GM06990 (cell line): ENCODE results near the gene ELAVL3.
"Not testable (repeated sequence)": the region's sequence is repeated elsewhere in the genome, so short reads cannot be mapped to it uniquely, and the experiment has no call there.

ENCODE experiments used
- DNase-seq: peaks from one replicate; pipeline ENCODE4 v3.0.0-alpha.2; 2011; ENCODE audit not compliant: insufficient read length; ENCODE audit errors: extremely low read depth
- H3K27me3 ChIP-seq: replicated peaks from 2 replicates; pipeline ENCODE4 v1.6.0; 2011; ENCODE audit warnings: low read length; ENCODE audit not compliant: control insufficient read depth, insufficient read depth
- H3K36me3 ChIP-seq: 2 replicates; pipeline ENCODE4 v1.5.1; 2011; ENCODE audit warnings: low read length; ENCODE audit not compliant: control insufficient read depth, insufficient read depth
- H3K4me3 ChIP-seq: replicated peaks from 2 replicates; pipeline ENCODE4 v1.5.1; 2011; ENCODE audit warnings: low read depth, mild to moderate bottlenecking, control low read depth, low read length
- TF ChIP-seq, protein P1 (sequence below): IDR thresholded peaks from 2 replicates; pipeline ENCODE4 v1.5.1; 2011; ENCODE audit warnings: low read length, control low read depth, mild to moderate bottlenecking, inconsistent platforms; ENCODE audit not compliant: insufficient read depth, poor library complexity, severe bottlenecking

The ELAVL3 gene

DNA sequence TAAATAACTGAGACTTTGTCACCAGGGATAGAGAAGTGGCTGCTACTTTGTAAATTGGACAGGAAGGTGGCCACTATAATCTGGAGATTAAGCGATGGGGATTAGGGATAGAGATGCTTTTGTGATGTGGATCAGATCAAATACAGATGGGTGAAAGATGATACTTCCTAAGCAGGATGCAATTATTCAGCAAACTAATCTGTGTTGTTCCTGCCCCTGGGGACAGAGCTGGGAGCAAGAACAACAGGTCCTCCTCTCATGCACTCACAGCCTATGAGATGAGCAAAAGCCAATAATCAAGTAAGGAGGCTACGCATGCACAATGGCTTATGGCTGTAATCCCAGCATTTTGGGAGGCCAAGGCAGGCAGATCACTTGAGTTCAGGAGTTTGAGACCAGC is 66.3 kb downstream of the ELAVL3 start:
- TF ChIP-seq, protein P1, sequence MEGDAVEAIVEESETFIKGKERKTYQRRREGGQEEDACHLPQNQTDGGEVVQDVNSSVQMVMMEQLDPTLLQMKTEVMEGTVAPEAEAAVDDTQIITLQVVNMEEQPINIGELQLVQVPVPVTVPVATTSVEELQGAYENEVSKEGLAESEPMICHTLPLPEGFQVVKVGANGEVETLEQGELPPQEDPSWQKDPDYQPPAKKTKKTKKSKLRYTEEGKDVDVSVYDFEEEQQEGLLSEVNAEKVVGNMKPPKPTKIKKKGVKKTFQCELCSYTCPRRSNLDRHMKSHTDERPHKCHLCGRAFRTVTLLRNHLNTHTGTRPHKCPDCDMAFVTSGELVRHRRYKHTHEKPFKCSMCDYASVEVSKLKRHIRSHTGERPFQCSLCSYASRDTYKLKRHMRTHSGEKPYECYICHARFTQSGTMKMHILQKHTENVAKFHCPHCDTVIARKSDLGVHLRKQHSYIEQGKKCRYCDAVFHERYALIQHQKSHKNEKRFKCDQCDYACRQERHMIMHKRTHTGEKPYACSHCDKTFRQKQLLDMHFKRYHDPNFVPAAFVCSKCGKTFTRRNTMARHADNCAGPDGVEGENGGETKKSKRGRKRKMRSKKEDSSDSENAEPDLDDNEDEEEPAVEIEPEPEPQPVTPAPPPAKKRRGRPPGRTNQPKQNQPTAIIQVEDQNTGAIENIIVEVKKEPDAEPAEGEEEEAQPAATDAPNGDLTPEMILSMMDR = no peak
- Histone ChIP-seq H3K27me3 (no peaks in the 10 kb centered on the region; the same call in 1 of the 2 replicates), H3K36me3 (no peaks in the 10 kb centered on the region), H3K4me3 (no peak overlapping the region)
- DNase-seq = no peak

DNA sequence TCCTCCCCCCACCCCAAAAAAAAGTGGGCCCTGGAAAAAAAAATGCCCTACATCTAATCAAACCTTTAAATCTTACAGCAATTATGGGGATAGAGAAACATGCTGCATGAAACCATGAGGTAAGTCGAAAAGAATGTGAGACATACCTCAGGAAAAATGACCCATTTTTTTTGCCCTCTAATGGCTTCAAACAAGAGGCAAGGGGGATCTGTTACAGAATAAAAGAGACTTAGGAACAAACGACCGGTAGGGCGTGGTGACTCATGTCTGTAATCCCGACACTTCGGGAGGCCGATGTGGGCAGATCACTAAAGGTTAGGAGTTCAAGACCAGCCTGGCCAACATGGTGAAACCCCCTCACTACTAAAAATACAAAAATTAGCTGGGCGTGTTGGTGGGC is 70.2 kb downstream of the ELAVL3 start:
- H3K36me3 ChIP-seq = no peaks in the 10 kb centered on the region
- TF ChIP-seq, protein P1 = no peak
- H3K4me3 ChIP-seq = no peak overlapping the region
- H3K27me3 ChIP-seq = no peaks in the 10 kb centered on the region; the same call in 1 of the 2 replicates
- DNase-seq = no peak

DNA sequence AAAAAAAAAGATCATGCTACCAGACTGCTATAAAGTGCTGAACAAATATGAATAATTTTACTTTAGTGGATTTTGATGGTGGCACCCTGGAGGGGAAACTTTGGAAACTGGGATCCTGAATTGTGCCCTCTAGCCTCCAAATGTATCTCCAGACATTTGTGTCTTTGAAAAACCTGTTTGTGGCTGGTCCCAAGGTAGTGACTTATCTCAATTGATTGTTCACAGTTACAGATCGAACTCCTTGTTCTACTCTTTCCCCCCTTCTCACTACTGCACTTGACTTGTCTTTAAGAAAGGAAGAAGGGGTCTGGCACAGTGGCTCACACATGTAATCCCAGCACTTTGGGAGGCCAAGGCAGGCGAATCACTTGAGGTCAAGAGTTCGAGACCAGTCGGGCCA is 72.3 kb downstream of the ELAVL3 start:
- Histone ChIP-seq H3K27me3 (no peaks in the 10 kb centered on the region; the same call in 1 of the 2 replicates), H3K36me3 (no peaks in the 10 kb centered on the region), H3K4me3 (no peak overlapping the region)
- DNase-seq = no peak
- TF ChIP-seq, protein P1 = no peak

DNA sequence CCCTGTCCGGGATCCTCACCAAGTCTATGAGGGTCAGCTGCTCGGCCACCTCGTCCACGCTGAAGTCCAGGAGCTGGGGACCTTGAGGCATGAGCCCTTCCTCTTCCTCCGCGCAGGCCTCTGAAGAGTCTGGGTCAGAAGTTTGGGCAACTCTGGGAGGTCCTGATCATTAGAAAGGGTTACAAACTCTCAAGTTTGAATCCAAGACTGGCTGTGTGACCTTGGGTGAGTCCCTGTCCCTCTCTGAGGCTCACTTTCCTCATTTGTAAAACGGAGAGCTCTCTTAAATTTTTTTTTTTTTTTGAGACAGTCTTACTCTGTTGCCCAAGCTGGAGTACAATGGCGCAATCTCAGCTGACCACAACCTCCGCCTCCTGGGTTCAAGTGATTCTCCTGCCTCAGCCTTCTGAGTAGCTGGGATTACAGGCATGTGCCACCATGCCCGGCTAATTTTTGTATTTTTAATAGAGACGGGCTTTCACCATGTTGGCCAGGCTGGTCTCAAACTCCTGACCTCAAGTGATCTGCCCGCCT is 74.1 kb downstream of the ELAVL3 start:
- DNase-seq, H3K27me3 ChIP-seq, H3K4me3 ChIP-seq, H3K36me3 ChIP-seq: not testable (repeated sequence)

DNA sequence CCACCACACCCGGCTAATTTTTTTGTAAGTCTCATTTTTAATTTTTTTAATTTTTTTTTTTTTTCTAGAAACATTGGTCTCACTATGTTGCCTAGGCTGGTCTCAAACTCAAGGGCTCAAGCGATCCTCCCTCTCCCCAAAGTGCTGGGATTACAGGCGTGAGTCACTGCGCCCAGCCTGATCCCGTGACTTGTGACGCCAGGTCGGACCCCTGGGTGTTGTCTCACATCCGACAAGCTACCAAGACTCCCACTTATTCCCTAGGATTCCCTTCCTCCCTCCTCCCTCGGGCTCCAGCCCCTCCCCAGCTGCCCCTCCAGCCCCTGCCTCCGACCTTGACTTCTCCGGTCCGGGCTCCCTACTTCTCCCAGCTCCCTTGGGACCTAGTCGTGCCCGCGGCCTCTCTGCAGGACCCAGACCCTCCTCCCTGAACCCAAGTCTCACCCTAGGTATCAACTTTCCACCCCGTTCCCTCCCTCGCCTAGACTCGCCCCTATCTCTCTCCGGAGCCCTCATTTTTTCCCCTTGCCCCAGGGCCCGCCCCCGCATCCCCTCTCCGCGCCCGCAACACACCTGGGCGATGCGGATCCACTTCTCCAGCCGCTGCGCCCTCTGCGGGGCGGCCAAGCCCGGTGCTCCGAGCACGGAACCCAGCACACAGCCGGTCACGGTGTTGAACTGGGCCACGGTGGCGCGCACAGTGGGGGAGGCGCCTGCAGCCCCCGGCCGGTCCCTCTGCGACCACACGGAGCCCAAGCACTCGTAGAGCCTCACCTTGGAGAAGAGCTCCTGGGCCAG is 74.8 kb downstream of the ELAVL3 start:
- TF ChIP-seq, protein P1 = peak; percentile 49
- Histone ChIP-seq H3K4me3 (no peak overlapping the region), H3K27me3 (no peaks in the 10 kb centered on the region; the same call in 1 of the 2 replicates), H3K36me3 (no peaks in the 10 kb centered on the region)
- no peak for DNase-seq

DNA sequence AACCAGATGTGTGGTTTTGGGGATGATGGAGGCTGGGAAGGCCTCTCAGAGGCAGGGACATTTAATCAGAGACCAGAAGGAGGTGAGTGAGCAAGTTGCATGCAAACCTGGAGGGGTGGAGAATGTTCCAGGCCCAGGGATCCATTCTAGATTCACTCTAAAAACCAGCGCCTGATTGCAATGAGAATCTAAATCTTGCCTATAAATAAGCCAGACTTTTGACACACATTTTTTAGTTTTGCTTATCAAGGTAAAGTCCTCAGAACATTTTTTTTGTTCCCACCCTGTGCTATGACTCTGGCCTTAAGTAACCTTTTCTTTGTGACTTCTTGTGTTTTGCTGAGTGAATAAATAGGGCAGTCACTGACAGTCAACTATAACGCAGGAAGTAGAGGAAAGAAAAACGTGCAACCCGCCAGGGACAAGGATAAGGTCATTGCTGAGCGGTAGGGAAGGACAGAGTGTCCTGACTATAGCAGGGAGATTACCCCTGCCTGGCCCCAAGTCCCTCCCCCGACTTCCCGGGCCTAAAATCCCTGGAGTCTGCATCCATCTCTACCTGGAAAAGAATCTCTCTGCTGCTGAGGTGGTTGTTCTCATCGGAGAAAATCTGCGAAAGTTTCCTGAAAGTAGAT is 76.1 kb downstream of the ELAVL3 start:
- H3K36me3 ChIP-seq = no peaks in the 10 kb centered on the region
- H3K27me3 ChIP-seq = no peaks in the 10 kb centered on the region; the same call in 1 of the 2 replicates
- no peak for DNase-seq
- TF ChIP-seq, protein P1 = no peak
- no peak overlapping the region for H3K4me3 ChIP-seq
